Measurements from ENCODE around the gene FRMD4B.

FRMD4B gene

DNA sequence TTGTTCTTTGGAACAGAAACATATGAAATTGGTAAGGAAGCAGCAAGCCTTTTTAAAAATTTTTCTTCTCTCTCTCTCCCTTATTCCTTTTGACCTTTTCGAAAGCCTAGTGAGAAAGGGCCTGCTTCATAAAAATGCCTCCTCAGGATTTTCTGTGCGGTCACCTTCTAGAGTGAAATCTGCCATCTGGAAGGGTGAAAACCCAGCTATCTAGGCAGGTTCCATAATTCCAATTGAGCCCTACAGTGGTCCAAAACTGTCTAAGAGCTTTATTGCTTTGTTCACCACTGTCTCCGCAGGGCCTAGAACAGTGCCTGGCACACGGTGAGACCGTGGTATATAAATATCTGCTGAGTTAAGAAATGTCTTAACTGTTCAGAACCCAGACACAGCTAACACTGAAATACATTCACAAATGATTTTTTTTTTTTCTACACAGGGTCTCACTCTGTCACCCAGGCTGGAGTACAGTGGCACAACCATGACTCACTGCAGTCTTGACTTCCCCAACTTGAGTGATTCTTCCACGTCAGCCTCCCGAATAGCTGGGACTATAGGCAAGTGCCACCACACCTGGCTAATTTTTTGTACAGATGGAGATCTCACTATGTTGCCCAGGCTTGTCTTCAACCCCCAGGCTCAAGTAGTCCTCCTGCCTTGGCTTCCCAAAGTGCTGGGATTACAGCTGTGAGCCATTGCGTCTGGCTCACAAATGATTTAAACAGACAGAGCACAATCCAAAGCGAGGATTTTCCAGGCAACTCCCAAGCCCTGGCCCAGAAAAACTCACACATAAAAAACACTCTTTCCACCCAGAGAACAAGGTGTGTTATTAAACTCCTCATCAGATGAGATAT, 64.4 kb downstream of the FRMD4B start:
- DNase-seq = no peak

DNA sequence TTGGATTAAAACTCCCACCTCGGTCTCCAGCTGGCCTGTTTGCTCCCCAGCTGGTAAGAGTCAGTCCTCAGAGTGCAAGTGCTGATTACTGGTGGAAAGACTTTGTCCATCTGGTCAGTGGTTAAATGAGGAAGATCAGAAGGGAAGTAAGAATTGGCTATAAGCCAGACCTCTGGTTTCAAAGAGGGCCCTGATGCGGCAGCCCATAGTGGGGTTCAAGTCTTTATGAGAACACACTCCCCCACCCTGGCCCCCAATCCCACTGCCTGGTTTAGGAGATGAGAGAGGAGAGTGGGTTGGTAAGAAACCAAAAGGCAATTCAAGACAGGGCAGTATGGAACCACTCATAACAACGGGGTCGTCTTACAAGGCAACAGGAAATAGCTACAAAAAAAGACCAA, 65.0 kb downstream of the FRMD4B start:
- DNase-seq = no peak

DNA sequence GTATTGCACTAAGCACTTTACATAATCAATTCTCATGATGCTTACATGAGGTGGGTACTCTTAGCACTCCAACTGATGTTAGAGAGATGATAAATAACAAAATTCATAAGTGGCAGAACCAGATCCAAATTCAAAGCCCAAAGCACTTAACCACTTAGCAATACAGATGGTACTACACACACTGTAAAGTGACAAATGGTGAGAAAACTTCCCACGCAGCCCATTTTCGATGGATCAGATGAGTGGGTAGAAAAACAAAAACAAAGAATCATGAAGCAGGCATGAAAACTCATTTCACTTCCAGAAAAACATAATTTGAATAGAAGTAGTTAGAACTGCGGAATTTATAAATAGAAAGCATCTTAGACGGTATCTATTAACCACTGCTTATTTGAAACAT, 66.2 kb downstream of the FRMD4B start:
- DNase-seq = no peak

DNA sequence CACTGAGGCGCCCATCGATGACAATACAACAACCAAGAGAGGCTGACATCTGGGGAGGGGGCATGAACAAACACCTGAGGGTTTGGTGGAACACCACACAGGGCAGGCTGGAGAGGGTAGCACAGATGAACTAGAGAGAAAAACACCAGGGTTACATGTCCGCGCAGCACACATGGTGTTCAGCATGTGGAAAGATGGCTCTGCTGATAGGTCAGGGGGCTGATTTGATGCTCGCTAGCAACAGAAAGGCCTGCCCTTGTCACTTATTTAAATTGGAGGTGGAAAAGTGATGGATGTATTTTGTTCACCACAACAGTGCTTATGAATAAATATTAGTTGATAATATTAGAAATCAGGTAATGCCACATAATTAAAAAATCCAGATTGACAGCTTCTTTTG, 67.5 kb downstream of the FRMD4B start:
- DNase-seq = no peak

DNA sequence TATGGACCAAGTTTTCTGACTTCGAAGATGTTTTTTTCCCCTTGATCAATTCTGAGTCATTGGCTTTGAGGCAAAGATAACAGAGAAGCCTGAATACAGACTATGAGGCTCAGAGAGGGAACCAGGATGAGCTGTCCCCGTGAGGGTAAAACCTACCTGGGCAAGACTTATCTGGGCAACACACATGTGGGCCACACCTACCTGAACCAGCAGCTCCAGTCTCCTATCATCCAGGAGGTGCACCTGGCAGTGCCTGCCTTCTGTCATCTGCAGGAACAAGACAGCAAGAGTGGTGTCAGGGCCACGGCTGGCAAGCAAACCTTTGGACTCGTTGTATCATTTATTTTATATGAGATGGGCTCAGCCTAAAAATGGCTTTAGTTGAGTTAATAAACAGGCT, 72.6 kb downstream of the FRMD4B start:
- no peak for DNase-seq

DNA sequence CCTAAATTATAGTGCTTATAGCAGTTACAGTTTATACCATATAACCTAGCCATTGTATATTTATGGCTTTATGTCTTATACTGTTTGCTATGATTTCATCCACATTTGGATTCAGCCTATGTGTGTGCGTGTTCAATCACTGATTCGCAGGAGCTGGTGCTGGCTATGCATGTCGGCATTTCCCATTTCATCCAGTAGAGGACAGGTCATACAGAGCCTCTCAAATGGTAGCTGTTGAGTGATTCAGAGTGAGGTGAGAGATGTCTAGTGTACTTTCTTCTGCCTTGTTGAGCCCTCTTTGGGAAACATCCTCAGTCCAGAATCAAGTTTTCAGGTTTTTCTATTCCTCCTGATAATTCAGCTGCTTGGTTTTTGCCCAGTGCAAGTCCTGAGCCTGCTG, 76.1 kb downstream of the FRMD4B start:
- peak; percentile 65 for DNase-seq

DNA sequence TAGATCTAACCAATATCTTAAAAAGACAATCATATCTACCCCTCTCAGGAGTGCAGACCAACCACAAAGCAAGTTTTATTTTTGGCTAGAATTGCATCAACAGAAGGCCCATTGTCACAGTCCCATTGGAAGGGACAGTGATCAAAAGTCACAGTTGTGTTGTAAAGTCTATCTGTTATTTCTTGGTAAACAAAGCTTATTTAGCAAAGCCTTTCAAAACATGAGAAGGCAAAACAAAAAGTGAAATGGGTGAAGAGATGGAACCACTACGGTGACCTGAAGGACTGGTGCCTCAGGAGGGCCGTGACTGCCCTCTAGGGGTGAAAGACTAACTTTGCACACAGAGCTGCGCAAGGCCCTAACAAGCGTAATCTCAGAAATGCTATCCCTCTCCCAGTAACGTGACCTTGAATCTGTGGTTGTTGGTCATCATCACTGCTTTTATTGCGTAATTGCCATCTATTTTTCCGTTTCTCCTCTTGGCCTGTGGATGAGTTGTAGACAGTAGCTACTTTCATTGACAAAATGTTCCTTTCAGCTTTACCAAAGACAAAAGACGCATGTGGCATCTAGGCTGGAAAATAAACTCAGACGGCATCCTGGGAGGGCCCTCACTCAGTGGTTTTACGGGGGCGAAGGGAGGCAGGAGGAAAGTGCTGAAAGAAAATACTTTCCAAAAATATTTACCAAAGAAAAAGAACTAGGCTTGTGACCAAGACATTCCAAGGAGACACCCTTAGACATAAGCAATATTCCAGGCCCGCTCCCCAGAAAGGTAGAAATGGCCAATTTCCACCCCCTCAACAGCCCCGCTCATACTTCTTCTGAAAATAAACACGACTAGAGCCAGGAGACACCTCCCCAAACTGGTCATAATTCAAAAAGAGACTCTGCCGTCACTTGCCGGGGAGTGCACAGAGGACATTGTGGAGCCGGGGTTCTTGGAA, 79.4 kb downstream of the FRMD4B start:
- DNase-seq = peak; percentile 77

DNA sequence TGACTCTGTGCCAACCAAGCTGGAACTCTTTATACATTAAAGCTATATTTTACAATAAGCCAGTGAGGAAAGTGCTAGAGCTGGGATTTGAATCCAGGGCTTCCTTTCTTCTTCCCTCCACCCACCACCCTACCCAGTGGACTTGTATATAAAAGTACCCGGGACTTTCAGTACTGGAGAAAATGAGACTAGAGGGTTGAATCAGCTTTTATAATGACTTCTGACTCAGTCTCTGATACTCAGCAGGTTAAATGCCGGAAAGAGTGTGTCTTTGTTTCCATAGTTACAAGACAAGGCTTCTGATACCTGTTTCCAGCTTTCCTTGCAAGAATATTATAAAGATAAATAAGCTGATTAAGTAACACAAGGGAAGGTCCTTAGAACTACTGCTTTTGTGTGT, 80.9 kb downstream of the FRMD4B start:
- no peak for DNase-seq

DNA sequence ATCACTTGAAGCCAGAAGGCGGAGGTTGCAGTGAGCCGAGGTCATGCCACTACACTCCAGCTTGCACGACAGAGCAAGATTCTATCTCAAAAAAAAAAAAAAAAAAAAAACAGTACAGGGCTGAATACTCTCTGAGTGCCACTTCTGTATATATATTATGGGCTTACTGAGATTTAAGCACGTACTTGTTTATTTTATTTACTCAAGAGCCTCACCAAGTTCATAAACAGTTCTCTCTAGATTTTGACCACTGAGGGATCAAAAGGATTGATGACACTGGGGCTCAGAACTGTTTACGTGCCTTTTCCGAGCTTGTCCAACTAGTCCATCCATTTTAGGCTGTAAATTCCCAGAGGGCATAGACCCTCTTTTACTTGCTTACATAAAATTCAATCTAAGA, 81.5 kb downstream of the FRMD4B start:
- no peak for DNase-seq

DNA sequence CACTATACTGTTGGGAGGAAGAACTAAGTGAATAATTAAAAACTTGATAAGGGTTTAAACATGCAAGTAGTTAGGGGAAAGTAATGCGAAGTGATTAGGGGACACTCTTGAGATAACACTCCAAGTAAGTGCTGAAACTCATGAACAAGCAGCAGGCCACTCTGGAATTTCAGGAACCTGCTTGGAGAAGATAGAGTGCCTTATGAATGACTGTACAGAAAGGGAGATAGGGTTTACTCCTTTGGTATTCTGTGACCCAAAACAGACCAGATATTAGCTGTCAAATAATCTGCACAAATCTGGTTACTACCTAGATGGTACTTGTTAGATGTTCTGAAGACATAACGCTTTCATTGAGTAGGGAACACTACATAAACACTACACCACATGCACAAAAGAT, 85.6 kb downstream of the FRMD4B start:
- peak; percentile 33 for DNase-seq

DNA sequence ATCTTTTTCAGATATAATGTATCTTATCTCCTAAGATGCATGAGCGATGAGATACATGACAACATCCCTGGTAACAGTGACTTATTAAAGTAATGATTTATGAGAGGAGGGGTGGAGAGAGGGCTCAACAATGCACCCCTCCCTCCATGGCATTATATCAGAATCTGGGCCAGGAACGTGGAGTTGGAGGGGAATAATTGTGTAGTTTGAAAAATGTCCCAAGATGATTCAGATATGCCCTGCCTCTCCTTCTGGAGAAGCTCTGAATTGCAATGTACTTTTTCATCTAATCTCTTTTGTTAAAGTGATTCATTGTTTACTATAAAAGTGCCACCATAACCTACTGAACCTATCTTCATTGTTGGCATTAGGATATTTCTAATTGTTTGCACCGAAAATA, 86.5 kb downstream of the FRMD4B start:
- DNase-seq = no peak

DNA sequence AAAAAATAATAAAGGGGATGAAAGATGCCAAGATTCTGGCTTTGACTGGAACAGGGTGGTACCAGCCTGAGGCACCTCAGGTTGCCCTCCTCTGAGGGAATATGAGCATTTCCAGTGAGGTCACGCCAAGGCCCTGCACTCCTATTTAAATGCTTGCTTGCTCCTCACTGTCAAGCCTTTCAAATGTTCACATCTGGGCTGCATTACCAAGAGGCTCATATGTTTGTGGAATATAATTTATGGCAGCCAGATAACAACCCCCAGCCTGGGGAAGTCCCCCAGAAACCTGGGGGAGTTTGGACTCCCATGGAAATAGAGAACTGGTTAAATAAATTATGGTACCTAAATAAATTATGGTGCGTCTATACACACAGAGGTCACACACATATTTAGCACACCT, 88.4 kb downstream of the FRMD4B start:
- no peak for DNase-seq

DNA sequence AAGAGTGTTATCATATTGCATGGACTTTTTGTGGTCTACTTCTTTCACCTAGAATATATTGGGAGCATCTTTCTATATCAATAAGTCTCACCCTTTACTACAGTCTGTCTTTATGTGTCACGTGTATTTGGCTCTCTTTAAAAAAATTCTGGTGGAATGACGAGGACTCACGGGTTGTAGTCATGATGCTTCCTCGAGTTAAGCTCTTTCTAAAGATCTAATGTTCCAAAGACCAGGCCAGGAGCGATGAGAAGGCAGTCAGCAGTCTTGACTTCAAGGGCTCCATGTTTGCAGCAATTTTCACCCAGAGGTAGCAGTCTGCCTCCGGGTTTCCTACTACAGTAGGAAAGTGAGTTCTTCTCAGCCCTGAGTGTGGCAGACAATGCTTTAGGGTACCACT, 88.9 kb downstream of the FRMD4B start:
- no peak for DNase-seq

DNA sequence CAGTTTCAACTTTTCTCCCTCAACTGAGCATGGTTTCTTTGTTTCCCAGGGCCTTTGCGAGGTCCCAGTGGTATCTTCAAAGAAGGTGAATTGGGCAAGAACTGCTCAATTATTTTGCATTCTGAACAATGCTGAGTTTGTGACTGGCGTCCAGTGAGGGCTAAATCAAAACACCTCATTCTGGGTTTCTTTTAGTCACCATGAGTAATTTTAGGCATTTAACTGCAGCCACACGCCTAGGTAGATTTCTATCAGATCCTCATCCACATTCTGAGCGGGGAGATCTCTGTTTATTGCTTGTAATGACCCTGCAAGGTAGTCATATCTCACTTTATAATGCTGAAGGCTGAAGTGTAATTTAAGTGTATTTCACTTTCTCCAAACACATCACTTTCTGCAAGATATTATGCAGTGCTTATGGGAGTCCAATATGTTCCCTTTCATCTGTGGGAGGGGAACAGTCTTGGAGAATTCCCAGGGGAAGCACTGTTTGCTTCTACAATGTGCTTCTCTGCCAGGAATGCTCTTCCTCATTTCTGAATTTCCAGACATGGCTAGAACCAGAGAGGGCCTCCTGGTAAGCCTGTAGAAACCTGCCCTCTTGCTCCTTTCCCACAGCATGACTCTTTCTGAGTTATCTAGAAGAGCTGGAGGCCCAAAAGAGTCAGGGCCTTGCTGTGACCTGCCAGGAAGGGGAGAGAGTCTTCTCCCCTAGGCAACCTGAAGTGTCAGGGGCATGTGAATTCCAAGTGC, 91.7 kb downstream of the FRMD4B start:
- peak; percentile 85 for DNase-seq

DNA sequence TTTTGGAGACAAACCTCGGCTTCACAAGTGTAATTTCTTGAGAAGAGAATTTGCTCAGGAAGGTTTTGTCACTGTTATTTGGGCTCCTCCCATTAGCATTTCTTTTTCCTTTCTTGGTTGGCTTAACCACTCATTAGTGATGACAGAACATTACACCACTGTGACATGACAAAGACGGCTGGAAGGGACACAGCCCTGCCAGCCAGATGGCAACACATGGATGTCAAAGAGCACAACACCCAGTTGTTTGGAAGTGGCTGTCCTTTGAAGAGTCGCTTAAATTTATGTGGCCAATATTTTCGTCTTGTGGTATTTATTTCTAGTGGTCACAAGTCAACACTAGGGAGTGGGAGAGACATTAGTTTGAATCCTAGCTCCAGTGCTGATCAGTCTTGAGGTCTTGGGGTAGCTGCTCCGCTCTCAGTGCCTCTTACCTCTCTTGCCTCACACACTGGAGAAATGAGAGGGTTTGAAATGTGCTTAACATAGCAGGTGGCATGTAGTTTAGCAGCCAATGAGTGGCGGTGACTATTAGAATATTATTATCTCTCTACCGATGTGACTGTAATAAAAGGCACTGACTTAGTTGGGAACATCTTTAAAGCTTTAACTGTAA, 92.8 kb downstream of the FRMD4B start:
- DNase-seq = no peak

DNA sequence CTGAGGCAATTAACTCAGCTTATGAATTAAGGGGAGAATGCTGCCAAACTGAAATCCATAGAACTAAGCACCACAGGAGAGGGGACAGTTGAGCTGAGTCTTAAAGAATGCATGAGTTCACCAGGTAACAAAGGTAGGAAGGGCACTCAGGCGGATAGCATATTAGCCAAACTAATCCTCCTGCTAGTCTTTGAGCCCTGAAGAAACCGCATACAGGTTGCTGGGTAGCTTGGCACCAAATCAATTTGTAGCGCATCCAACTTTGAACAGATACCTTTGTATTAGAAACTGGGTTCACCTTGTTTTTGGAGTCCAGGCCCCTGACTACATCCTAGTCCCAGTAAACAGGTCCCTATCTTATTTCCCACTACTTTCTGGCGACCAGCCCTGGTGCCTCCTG, 93.7 kb downstream of the FRMD4B start:
- no peak for DNase-seq

DNA sequence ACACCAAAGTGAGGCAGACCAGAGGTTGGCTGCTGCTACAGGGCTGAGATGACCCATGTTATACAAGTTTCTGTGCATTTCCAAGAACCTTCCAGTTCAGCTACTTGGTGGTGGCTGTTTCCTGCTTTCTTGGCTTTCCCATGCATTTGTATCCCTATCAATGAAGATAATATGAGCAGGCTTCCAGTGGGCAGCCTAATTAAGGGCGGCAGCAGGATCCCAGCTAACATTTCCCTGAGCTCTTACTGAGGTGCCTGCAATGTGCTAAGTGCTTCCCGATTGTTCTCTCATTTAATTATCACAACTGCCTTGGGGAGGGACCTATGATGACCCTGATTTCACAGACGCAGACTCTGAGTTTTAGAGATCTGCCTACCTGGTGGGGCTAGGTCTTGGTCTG, 95.5 kb downstream of the FRMD4B start:
- no peak for DNase-seq

DNA sequence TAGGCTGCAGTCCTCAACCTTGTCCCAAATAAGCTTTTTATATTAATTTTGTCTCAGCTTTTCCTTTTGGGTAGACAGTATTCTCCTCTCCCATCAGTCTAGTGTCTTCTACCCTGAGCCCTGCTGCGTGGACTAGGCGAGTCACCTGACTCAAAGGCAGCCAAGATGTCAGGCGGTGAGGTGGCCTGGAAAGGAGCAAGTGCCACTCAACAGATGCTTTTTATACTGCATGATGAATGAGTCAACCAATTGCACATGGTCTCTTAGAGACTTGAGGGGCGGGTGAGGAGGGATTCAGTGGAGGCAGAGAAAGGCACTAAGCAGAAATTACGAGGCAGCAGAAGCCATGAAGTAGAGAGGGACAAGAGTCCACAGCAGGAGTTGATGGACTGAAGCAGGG, 95.9 kb downstream of the FRMD4B start:
- no peak for DNase-seq

DNA sequence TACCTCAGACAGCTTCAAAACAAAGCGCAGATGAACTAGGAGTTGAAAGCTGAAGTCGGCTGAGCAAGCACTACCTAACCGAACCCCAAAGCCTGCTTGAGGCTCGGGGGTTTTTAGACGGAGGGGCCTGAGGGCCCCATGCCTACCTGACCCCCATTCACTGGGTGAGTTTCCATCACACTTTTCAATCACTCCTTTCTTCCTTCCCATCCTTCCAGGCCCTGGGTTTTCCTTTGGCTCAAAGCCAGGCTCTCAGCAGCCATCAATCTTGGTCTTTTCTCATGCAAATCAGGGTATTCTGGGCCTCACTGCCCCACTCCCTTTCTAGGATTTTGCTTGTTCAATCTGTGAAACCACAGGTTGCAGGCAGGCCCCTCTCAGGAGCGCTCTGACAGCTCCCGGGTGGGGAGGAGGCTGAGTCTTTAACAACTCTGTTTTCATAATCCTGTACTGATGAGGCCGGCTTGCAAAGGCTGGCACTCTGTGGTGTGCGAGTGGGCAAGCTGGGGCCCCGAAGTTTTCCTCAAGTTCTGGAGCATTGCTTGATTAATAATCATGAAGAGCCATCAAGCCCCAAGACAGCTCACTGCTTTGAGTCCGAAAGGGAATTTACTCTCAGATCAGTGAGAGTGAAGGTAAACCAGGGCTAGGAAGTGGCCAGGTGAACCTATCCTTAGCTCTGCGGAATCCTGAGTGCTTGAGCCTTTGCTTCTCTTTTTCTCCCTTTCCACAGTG, 97.6 kb downstream of the FRMD4B start:
- no peak for DNase-seq

DNA sequence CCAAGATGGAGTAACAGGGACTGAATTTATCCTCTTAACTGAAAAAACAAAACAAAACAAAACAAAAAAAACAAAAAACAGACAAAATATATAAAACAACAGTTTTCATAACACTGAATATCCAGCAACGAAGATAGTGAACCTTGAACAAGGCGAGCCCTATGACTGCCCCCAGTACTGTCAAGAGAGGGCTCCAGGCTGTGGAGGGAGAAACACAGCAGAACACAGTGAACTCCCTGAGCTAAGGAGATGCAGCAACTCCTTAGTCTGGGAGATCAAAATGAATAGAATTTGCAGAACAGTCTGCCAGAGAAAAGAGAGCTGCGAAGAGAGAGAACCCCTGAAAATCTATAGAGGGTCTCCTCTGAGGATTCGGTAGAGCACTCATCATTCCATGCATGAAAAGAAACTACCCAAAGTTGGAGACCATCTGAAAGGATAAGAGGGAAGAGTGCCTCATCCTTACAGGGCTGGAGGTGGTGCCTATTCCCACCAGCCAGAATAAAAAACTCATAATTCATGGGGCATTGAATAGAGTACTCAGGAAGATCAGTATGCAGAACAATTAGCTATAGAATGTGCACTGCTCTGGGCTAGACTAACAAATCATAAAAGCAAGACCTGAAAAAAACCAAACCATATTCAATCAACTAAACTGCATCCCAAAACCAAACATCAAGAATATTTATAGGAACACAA, 101.8 kb downstream of the FRMD4B start:
- DNase-seq = no peak

DNA sequence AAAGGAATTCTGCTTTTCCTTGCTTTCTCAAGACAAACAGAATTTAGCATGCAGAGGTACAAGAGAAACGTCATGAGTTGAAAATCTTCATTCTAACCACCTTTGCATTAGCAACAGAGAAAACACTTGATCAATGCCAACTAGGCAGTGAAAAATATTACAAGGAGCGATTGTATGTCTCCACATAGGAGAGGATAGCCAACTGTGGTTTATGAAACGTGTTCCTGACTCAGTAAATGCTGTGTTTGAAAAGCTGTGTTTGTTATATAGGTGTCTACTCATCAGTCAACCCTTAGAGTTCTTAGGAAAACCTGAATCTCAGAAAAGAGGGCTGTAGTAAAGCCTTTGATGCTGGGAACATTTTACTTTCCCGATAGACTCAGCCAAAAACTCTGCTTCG, 102.4 kb downstream of the FRMD4B start:
- no peak for DNase-seq
